GM12864 (cell line): ENCODE results near the gene JTB.

Experiments used
- DNase-seq: peaks from one replicate; pipeline ENCODE4 v3.0.0-alpha.2; 2011; ENCODE audit warnings: low read depth
- H3K4me3 ChIP-seq: 2 replicates; pipeline ENCODE4 v1.5.1; 2011; ENCODE audit warnings: mild to moderate bottlenecking, low read depth, low read length, control low read depth
- TF ChIP-seq, protein P1 (sequence below): IDR thresholded peaks from 2 replicates; pipeline ENCODE4 v1.5.1; 2011; ENCODE audit warnings: low read depth, mild to moderate bottlenecking, moderate library complexity, low read length, control low read depth, inconsistent platforms; ENCODE audit errors: missing control alignments

JTB gene

DNA sequence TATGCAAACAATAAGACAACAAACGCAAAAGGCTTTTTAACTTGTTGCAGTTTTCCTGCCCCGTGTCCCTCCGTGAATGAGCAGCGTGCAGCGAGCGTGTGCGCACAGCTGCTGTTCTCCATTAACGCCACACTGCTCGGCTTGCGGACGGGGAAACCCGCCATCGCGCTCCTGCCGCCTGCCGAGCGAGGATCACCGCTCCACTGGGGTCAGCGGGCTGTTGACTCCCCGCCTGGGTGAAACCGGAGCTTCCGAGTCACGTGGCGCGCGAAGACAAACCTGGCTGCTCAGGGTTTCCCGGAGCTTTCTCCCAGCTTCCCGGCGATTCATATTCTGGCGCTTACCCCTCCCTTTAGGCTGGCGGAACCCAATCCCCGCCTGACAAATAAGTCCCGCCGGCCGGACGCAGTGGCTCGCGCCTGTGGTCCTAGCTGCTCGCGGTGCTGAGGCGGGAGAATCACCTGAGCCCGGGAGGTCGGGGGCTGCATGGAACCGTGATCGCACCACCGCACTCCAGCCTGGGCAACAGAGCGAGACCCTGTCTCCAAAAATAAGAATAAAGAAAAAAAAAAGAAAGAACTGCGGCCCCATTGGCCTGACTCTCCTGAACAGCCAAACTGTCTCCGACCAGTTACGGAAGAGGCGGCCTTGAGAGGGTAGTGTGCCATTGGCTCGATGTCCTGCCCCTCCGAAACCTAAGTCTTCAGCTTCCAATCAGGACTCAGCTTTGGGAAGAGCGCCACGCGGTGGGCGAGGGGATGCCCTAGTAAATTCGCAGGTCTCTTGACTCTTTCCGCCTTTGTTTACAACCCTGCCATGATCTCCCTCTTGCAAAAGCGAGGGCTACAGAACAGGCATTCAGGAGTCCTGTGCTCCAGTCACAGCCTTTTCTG, 10.1 kb downstream of the JTB start, which contains the start of gene CREB3L4:
Gene CREB3L4, plus strand, starts transcription at position 796 of the 893 bp plus-strand sequence. CDS start 624 bp downstream, outside the sequence.
- TF ChIP-seq, protein P1, sequence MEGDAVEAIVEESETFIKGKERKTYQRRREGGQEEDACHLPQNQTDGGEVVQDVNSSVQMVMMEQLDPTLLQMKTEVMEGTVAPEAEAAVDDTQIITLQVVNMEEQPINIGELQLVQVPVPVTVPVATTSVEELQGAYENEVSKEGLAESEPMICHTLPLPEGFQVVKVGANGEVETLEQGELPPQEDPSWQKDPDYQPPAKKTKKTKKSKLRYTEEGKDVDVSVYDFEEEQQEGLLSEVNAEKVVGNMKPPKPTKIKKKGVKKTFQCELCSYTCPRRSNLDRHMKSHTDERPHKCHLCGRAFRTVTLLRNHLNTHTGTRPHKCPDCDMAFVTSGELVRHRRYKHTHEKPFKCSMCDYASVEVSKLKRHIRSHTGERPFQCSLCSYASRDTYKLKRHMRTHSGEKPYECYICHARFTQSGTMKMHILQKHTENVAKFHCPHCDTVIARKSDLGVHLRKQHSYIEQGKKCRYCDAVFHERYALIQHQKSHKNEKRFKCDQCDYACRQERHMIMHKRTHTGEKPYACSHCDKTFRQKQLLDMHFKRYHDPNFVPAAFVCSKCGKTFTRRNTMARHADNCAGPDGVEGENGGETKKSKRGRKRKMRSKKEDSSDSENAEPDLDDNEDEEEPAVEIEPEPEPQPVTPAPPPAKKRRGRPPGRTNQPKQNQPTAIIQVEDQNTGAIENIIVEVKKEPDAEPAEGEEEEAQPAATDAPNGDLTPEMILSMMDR: peak; percentile 47
- peak; percentile 97 for DNase-seq
- peak within 1 kb of the TSS; percentile 71 for H3K4me3 ChIP-seq

DNA sequence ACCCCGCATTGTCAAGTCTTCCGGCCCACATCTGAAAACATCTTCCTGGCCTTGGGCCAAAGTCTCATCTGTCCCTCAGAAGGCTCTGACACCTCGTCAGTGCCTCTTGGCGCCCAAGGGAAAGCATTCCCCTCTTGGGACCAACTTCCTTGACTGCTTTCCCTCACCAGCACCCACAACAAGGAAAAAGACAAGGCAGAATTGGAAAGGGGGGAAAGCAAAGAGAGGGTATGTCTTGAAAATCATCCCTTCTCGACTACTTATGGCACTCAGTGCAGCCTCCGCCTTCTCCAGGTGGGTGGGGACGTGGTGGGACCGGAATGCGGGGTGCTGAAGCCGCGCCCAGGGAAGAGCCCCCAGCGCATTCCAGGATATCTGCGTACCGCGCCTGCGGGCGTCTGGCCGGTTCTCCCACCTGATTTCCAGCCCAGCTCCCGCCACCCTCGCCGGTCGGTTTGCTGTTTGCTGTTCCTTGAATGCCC, 13.6 kb downstream of the JTB start:
- no peak for DNase-seq
- TF ChIP-seq, protein P1: no peak
- peak overlapping the region; percentile 73 for H3K4me3 ChIP-seq

DNA sequence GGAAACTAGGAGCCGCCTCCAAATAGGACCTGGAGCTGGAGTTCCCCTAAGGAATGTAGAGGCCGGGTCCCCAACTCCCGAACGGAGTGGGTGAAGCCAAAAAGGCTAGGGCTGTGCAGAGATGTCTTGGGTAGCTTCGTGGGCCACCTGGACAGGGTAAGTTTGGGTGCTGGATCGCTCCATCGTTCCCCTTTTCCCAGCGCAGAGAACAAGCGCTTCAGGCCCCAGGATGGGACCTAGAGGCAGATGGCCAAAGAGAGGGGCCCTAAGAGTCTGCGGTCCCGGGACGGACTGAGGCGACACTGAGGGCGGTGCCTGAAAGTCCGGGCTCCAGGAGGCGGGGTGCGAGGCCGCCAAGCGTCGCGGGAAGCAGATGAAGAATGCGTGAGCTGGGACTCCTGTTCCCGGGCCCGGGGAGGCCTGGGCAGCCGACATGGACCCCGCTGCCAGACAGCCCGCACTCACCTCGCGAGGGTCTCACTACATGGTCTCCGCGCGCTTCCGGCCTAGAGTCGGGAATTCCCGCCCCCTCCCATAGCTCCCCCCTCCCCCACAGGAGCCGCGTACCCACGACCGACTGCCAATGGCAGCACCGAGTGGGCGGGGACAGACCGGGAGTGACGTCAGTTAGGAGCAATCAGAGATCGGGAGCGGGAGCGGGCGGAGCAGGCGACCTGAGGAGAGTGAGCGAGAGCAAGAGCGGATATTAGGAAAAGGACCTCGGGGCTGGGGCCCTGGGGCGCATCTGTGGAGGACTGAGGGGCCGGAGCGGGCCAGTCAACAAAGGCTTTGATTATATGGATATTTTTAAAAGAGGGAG, 14.2 kb downstream of the JTB start, which contains the start of gene SLC39A1:
Gene SLC39A1, minus strand, starts transcription at position 508 of the 820 bp plus-strand sequence. CDS start 822 bp downstream, outside the sequence.
- peak within 1 kb of the TSS; percentile 73 for H3K4me3 ChIP-seq
- DNase-seq: peak; percentile 88

DNA sequence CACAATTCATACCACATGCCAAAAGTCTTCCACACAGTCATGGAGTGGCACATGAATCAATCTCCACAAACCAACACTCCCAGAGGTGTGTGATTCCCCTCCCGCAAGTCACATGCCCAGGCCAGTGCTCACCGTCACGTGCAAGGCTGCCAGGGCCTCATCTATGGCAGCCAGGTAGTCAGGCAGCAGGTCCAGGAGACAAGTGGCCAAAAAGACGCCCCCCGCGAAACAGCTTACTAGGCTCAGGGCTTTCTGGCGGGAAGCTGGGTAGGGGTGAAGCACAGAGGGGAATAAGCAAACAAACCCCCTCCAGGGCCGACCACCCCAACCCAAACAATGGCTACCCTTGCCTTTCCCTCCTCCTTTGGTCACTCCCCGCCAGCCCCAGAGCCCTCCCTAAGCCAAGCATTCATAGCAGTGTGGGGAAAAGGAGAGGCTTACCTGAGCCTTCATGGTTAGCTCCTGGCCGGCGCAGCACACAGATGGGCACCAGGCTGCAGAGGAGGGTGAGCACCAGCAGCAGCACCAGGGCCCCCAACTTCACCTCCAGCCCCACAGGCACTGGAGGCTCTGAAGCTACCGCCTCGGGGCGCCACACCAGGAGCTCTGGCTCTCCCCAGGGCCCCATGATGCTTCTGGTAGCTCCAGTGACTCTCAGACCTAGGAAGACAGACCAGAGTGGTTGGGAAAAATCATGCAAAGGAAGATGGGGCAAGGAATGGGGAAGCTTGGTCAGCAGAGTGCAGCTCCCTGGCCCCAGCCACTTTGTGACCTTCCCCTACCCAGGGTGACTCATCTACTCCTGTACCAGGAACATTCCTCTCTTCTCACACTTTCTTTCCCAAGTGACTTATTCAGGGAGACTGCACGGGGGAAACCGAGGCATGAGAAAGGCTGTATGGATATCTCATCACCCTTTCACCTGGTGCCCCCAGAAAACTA, 15.1 kb downstream of the JTB start:
- H3K4me3 ChIP-seq: peak overlapping the region; percentile 73
- TF ChIP-seq, protein P1: peak; percentile 13
- DNase-seq: no peak

More for the DNA sequence above, 14.2 kb downstream of the JTB start, which contains the start of gene SLC39A1:
- TF ChIP-seq, protein P1: no peak

DNA sequence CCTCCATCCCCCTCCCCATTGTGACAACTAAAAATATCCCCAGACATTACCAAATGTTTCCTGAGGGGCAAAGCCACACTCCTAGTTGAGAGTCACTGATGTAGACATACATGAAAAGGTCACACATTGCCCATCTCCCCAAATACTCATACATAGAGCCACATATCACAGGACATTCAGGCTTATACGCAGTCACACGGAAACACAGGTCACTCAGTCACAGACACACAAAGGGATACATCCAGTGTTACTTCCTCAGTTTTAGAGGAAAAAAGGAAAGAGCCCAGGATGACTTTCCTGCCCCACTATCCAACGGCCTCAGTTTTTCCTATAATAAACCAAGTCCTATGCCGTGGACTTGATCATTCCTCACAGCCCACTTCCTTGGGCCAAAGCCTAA, 16.1 kb downstream of the JTB start:
- DNase-seq: no peak
- TF ChIP-seq, protein P1: no peak
- peak overlapping the region; percentile 73 for H3K4me3 ChIP-seq

DNA sequence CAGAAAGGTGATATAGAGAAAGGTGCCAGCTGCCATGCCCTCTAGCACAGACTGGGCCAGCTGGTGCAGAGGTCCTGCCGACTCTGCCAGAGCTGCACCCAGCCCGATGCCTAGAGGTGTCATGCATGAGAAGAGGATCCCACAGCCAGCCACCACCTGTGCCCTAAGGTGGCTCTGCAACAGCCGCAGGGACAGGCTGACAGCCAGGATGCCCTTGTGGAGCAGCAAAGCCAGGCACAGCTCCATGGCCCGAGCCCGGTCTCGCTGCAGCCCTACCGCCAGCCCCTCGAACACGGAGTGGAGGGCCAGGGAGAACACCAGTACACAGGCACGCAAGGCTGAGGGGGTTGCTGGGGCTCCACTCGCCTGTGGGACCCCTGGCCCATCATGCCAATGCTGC, 17.3 kb downstream of the JTB start:
- TF ChIP-seq, protein P1: no peak
- no peak overlapping the region for H3K4me3 ChIP-seq
- no peak for DNase-seq
